Breast epithelium (tissue), 4 donors: ENCODE results near the gene PKNOX2. TPM values are rescaled to one million over a fixed set of nuclear protein-coding genes. Genes with fewer than 3 reads are reported as not detected.

Experiments used
- DNase-seq, 2 donors: peaks; one replicate each; pipeline ENCODE4 v3.0.0-alpha.2; 2019; ENCODE audit warnings: low spot score in 2 of 2
- H3K27ac ChIP-seq, 2 donors: fragments of 200-600 bp; sonication (generic) in 1 of 2; one replicate each; pipeline ENCODE4 v1.5.1; 2016 to 2019; ENCODE audit warnings: mild to moderate bottlenecking in 1 of 2
- H3K27me3 ChIP-seq, 2 donors: fragments of 200-600 bp; sonication (generic) in 1 of 2; one replicate each; pipeline versions ENCODE4 v1.5.1 to v1.6.0; 2017 to 2019; ENCODE audit warnings: control low read depth in 1 of 2, mild to moderate bottlenecking in 1 of 2
- H3K36me3 ChIP-seq: fragments of 200-600 bp; one replicate; pipeline ENCODE4 v1.5.1; 2019
- H3K4me1 ChIP-seq, 2 donors: fragments of 200-600 bp; sonication (generic); one replicate each; pipeline ENCODE4 v1.5.1; 2016 to 2019; ENCODE audit warnings: control low read depth in 1 of 2
- H3K4me3 ChIP-seq, 3 donors: fragments of 200-600 bp; sonication (generic); 1 replicate in 2 of 3; 2 replicates in 1 of 3; pipeline ENCODE4 v1.5.1; 2016 to 2019; ENCODE audit warnings: mild to moderate bottlenecking in 3 of 3, moderate library complexity in 2 of 3
- H3K9me3 ChIP-seq, 2 donors: fragments of 200-600 bp; sonication (generic) in 1 of 2; one replicate each; pipeline ENCODE4 v1.5.1; 2016 to 2019; ENCODE audit warnings: control low read depth in 1 of 2
- CTCF ChIP-seq, 3 donors: fragments of 450-650 bp; IDR thresholded peaks; one replicate each; pipeline ENCODE4 v1.5.1; 2016 to 2017; ENCODE audit warnings: antibody characterized with exemption in 3 of 3, mild to moderate bottlenecking in 3 of 3, moderate library complexity in 3 of 3
- POLR2A ChIP-seq: fragments of 450-650 bp; IDR thresholded peaks from one replicate; pipeline ENCODE4 v1.6.1; 2016; ENCODE audit warnings: antibody characterized with exemption, mild to moderate bottlenecking, moderate library complexity
- POLR2AphosphoS5 ChIP-seq, 3 donors: sonication (generic); formaldehyde crosslinking; IDR thresholded peaks; one replicate each; pipeline ENCODE4 v1.6.1; 2017; ENCODE audit warnings: antibody characterized with exemption in 3 of 3
- intact Hi-C: fragments of 100-400 bp; cut with DNase I; formaldehyde crosslinking; loops from one replicate; pipeline ENCODE4 v1.15.1; 2023; ENCODE audit warnings: low total_unique reads
- total RNA-seq, 3 donors: library from RNA; depleted of rRNA; stranded (reverse); fragments of >200 nt; gene quantifications; one replicate each; pipeline ENCODE4 v1.1.0, GENCODE V29; 2016

The PKNOX2 gene
- total RNA-seq, 3 donors from 2014 or later, result 0.32 to 1.0 (median 0.66) TPM

GRCh38 chr11:125445731-125446130 is 281.2 kb downstream of the PKNOX2 start:
- TF ChIP-seq CTCF (IDR thresholded peaks at IDR 0.05), result no peak
- TF ChIP-seq POLR2A, result no peak
- no peak for TF ChIP-seq POLR2AphosphoS5 (IDR thresholded peaks at IDR 0.05)
- Histone ChIP-seq H3K36me3 (no peaks in the 10 kb centered on the region), H3K4me3 (no peak overlapping the region), H3K4me1 (no peaks in the 10 kb centered on the region), H3K27ac (no peak overlapping the region), H3K27me3 (no peaks in the 10 kb centered on the region), H3K9me3 (no peaks in the 10 kb centered on the region)
- DNase-seq, result no peak
- intact Hi-C loops, result no loop called here

- Histone ChIP-seq H3K27ac (no peak overlapping the region), H3K4me1 (no peaks in the 10 kb centered on the region), H3K4me3 (no peak overlapping the region), H3K27me3 (no peaks in the 10 kb centered on the region), H3K9me3 (no peaks in the 10 kb centered on the region), H3K36me3 (no peaks in the 10 kb centered on the region)
- TF ChIP-seq CTCF (IDR thresholded peaks at IDR 0.05) (no peak), POLR2A (no peak), POLR2AphosphoS5 (IDR thresholded peaks at IDR 0.05) (no peak)
- no peak for DNase-seq
- intact Hi-C loops, result no loop called here
Measured at GRCh38 chr11:125446279-125446678, 281.7 kb downstream of the PKNOX2 start.

GRCh38 chr11:125447721-125448120 is 283.2 kb downstream of the PKNOX2 start:
- intact Hi-C loops, result no loop called here
- H3K4me3 ChIP-seq, result no peak overlapping the region
- no peaks in the 10 kb centered on the region for H3K27me3 ChIP-seq
- TF ChIP-seq POLR2AphosphoS5 (IDR thresholded peaks at IDR 0.05), result no peak
- no peak for TF ChIP-seq POLR2A
- no peak for TF ChIP-seq CTCF (IDR thresholded peaks at IDR 0.05)
- H3K36me3 ChIP-seq, result no peaks in the 10 kb centered on the region
- no peaks in the 10 kb centered on the region for H3K4me1 ChIP-seq
- H3K9me3 ChIP-seq, result no peaks in the 10 kb centered on the region
- no peak for DNase-seq
- no peak overlapping the region for H3K27ac ChIP-seq

GRCh38 chr11:125448136-125448535 is 283.6 kb downstream of the PKNOX2 start:
- Histone ChIP-seq H3K27me3 (no peaks in the 10 kb centered on the region), H3K4me1 (no peaks in the 10 kb centered on the region), H3K9me3 (no peaks in the 10 kb centered on the region), H3K36me3 (no peaks in the 10 kb centered on the region), H3K4me3 (no peak overlapping the region), H3K27ac (peak overlapping the region; percentile 30 to 40)
- intact Hi-C loops, result no loop called here
- no peak for TF ChIP-seq POLR2A
- TF ChIP-seq POLR2AphosphoS5 (IDR thresholded peaks at IDR 0.05), result no peak
- no peak for TF ChIP-seq CTCF (IDR thresholded peaks at IDR 0.05)
- DNase-seq, result no peak

- H3K4me3 ChIP-seq, result no peak overlapping the region
- no peaks in the 10 kb centered on the region for H3K9me3 ChIP-seq
- no peak for DNase-seq
- TF ChIP-seq CTCF (IDR thresholded peaks at IDR 0.05), result no peak
- TF ChIP-seq POLR2AphosphoS5 (IDR thresholded peaks at IDR 0.05), result no peak
- intact Hi-C loops, result no loop called here
- H3K4me1 ChIP-seq, result no peaks in the 10 kb centered on the region
- H3K36me3 ChIP-seq, result no peaks in the 10 kb centered on the region
- H3K27ac ChIP-seq, result no peak overlapping the region
- H3K27me3 ChIP-seq, result no peaks in the 10 kb centered on the region
Measured at GRCh38 chr11:125449565-125449964, 285.0 kb downstream of the PKNOX2 start.
